GM18909 (cell line): ENCODE results near the gene FBXO34.
A peak's percentile ranks its signal among the peaks of the same experiment; 100 is the strongest.

Experiments used
- ATAC-seq: cut with Tn5 transposase; IDR thresholded peaks from one replicate; pipeline ENCODE4 v1.9.1; 2021; ENCODE audit warnings: mild to moderate bottlenecking; ENCODE audit not compliant: unreplicated experiment, poor library complexity

FBXO34 gene

DNA sequence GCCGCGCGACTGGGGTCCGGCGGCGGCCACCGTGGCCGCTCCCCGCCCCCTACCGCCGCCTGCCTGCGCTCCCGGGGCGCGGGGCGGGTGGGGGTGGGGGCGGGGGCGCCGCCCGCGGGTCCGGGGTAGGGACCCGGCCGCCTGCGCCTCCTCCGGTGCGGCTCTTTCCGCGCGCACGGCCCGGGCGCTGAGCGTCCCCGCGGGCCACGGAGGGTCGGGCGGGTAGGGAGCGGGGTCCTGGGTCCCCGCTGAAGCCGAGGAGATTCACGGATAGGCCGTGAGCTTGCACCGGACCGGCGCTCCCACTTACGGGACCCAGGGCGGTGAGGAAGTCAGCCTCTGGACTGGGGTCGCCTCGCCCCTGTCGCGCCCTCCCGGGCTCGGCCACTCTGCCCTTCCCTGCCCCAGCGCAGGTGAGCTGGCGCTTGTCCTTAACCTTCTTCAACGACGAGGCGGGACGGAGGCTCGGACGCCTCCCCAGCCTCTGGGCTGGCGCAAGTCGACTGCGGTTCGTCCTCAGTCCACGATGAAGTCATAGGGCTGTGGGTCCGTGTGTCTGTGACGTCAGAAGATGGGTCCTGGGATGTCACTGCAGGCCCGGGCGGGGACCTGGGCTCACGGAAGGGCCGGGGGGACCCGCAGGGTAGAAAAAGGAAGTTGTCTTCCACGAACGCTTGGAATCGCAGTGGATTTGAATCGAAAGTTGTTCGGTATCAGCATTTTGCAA lies 514 bp downstream of the FBXO34 start:
- peak; percentile 42 for ATAC-seq

DNA sequence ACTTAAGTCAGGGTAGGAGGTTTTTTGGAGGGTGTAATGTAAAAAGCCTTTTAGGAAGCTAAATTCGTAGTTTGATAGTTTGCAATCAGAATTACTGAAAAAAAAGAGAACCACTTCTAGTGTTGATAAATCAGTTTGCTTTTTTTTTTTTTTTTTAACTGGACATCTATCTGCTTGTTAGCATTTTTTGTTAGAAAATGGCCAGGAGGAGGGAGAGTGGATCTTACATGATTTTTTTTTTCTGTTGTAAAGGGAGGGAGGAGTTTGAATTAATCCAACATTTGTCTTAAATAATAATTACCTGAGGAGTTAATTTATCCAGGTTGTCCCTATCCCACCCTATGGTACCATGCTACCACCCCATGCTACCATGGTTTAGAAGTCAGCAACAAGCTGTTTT lies 1.2 kb downstream of the FBXO34 start:
- ATAC-seq: no peak

DNA sequence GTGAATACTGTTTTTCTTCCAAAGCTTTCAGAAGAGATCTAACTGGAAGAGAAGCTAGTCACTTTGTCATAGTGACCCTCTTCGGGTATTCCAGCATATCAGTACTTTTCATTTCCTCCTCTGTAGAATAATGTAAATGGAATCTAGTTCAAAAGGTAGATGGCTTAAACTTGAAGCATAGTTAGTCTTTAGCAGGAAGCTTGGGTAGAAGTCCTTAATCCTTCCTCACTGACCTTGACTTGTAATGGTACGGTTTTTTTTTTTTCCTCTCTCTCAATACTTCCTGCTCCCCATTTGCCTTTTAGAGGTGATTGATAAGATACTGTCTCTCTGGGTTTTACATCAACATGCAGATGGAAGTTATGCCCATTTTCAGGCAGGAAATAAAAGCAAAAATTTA lies 1.7 kb downstream of the FBXO34 start:
- ATAC-seq: no peak

DNA sequence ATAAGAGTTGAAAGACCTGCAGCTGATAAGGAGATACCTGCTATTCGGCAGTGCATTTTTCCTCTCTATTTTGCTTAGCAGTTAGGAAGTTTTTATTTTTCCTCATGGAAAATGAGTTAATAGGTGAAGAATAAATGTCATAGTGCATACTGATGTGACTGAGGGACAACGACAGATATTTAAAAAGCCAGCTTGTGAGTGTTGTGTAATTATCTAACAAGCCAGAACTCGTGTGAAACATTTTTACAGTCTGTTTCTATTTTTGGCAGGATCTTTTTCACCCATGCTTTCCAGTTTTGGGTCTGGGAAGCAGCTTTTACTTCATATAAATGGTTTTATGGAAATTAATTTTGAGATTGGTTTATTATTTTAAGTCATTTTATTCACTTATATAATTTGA lies 2.9 kb downstream of the FBXO34 start:
- ATAC-seq: no peak

DNA sequence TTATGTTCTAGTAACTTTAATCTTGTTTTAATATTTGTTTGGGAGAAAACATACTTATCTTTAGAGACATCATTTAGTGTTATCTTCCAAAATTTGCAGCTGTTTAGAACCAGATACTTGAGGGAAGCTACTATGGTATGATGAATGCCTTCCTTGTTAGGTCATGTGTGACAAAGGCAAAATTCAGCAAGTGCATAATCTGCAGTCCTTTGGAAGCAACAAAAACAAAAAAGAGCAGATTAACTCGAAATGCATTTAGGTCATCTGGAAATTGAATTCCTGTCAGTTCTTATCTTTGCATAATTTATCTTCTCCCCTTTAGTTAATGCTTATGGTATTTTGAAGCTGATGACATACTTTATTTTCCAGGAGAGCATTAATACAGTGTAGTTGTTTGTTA lies 3.5 kb downstream of the FBXO34 start:
- ATAC-seq: no peak

DNA sequence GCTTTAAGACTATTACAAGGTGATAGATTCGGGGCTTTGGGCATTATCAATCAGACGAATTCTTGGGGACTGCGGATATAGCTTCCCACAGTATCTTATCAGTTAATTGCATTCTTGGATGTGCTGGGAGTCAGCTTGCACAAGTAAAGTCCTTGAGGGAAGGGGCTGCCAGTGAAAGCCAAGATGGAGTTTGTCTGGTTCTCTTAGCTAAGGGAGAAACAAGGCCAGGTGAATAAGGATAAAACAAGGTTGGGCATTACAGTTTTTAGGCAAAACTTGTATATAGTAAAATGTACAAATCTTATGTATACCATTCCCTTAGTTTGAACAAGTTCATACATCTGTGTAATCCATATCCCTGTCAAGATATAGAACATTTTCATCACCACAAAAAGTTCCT lies 5.5 kb downstream of the FBXO34 start:
- ATAC-seq: no peak

DNA sequence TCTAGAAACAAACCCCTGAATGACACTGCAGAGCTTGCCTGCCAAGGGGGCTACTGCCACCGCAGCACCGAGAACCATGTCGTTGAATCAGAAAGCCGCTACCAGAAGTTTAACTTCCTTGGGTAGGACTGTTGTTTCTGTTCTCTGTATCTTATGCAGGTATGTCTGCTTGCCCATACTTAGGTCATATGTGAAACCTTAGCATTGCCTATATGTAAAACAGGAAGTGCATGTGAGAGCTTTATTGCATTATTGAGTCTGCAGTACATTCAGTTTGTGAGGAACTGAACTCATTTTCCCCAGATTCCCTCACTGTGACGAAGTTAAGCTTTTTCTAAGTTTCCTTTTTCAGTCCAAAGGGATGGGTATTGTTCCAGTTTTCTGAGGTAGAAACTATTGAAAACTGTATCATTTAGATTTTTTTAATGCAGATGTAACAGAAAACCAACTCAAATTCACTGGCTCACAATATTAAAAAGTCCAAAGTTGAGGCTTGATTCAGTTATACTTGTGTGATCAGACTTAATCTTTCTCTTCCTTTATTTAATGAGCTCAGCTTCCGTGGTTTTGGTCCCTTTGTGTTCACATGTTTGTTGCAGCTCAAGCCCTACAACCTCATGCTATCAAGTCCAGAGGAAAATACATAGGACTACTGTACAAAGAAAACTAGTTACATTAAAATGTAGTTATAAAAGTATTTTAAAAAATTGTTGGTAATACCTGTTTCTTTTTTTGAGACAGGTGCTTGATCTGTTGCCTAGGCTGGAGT lies 6.9 kb downstream of the FBXO34 start:
- peak; percentile 91 for ATAC-seq

DNA sequence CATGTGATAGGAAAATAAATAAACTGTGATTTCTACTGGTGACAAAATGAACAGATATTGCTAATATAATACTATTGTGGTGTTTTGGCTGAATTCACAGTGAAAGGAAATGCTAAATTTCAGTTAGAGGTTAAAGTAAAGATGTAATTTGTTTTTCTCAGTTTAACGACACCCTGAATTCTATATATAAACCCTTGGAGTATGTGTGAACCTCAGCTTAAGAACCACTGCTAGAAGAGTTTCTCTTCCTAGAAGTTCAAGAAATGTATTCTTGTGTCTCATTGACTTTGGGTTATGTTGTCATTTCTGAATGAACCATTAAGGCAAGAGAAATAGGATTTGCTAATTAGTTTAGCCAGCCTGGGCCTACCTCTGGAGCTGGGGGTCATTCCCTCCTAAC lies 8.2 kb downstream of the FBXO34 start:
- no peak for ATAC-seq

DNA sequence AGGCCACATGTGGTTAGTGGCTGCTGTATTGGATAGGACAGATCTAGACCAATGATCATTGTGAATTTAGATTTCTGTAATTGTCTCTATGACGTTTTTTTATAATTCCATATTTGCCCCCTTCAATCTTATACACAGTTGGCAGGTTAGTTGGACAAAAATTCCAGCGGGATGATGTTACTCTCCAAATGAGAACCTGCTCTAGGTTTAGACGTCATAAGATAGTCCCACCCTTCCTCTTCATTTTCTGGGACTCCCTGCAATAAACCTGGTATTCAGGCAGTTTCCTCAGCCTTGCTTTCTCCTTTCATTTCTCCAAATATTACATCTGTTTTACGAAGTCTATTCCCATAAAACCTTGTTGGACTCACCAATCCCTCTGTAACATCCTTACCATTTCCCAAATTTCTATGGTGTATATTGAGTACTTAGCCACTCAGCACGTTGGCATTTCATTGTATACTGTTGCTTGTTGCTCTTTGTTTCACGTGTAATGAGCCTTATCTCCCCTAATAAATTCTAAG lies 10.2 kb downstream of the FBXO34 start:
- no peak for ATAC-seq

DNA sequence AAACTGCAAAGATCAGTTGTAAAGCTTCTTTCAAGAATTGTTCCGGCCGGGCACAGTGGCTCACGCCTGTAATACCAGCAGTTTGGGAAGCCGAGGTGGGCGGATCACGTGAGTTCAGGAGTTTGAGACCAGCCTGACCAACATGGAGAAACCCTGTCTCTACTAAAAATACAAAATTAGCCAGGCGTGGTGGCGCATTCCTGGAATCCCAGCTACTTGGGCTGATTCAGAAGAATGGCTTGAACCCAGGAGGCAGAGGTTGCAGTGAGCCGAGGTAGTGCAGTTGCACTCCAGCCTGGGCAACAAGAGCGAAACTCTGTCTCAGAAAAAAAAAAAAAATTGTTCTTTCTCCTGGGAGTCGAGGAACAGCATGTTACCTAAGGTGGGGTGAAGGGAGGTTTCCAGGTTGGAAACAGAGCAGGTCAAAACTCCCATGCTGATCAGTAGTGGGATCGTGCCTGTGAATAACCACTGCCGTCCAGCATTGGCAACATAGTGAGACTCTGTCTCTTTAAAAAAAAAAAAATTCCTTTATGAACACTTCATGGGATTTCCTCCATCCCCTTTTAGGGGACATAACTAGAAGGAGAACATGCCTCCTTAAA lies 13.9 kb downstream of the FBXO34 start:
- no peak for ATAC-seq

DNA sequence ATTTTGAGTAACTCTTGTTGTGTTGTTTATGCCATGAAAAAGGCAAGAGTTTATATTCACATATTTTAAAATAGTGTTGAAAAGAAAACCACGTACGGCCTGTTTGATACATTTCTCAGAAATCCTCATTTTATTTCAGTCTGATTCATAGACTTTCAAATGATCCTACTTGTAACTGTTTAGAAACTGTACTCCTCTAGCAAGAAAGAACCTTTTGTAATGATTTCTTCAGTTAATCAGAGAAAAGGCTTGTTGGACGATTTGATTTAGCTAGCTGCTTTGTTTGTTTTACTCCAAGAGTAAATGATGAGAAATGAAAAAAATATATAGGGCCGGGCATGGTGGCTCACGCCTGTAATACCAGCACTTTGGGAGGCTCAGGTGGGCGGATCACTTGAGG lies 17.2 kb downstream of the FBXO34 start:
- no peak for ATAC-seq

DNA sequence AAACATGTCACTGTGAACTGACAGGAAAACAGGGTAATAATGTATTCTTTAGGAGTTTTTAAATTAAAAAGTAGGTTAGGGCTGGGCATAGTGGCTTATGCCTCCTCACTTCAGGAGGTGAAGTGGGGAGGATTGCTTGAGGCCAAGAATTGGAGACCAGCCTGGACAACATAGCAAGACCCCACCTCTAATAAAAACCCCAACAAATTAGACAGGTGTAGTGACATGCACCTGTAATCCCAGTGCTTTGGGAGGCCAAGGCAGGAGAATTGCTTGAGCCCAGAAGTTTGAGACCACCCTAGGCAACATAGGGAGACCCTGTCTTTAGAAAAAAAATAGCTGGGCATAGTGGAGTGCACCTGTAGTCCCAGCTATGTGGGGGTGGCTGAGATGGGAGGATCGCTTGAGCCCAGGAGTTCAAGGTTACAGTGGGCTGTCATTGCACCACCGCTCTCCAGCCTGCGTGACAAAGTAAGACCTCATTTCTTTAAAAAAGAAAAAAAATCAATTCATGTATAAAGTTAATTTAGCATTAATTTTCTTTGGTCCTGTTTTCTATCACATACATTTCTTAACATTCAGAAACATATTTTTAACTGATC lies 20.4 kb downstream of the FBXO34 start:
- no peak for ATAC-seq

DNA sequence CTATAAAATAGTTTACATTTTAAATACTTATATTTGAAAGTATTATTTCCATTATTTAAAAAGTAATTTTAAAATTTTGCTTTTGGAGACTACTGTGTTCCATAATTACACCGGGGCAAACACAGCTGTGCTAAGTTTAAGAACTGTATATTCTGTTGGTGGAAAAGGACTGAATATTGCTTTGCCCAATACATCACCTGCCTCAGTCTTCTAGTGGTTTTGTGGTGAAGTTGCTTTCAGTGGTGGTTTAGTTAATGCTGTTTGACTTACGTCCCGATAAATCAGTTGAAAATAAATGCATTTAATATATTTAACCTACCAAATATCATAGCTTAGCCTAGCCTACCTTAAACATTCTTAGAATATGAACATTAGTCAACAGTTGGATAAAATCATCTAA lies 23.4 kb downstream of the FBXO34 start:
- no peak for ATAC-seq

DNA sequence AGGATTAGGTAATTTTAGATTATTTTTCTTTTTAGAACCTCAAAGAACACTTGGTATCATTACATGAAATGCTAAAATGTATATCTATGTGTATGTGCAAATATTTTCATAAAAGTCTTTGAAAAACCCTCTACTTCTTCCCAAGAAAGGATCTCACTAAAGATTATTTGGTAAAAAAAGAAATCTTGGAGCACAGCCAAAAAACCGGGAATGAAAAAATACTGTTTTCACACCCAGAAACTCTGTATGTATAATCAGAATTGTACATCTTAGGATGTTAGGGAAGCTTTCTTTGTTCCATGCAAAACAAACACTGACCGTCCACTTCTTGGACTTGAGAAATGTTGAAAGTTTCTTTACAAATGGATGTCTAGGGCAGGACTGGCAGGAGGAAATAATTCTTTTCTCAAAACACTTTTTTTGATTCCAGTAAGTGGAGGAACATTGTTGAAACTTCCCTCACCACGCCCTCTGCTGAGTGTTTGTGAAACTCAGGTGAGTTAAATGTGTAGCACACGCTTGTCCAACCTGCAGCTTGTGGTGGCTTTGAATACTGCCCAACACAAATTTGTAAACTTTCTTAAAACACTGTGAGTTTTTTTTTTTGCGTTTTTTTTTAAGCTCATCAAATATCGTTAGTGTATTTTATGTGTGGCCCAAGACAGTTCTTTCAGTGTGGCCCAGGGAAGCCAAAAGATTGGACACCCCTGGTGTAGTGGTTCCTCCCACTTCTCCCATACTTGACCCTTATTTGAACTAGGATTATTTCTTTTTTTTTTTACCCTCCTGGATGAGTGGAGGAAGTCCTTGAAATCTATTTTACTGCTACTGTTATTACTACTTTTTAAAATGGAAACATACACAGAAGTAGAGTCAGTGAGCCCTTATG lies 26.6 kb downstream of the FBXO34 start:
- peak; percentile 49 for ATAC-seq

DNA sequence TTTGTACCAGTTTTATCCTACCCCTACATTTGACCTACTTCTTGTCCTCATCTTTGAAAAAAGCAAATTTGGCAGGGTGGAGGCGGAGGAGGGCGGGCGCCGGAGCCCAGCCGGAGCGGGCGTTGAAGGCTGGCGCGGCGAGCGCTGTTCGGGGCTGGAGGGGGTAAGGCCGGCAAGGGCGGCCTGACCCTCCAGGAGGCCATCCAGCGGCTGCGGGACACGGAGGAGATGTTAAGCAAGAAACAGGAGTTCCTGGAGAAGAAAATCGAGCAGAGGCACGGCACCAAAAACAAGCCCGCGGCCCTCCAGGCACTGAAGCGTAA lies 27.2 kb downstream of the FBXO34 start:
- no peak for ATAC-seq

DNA sequence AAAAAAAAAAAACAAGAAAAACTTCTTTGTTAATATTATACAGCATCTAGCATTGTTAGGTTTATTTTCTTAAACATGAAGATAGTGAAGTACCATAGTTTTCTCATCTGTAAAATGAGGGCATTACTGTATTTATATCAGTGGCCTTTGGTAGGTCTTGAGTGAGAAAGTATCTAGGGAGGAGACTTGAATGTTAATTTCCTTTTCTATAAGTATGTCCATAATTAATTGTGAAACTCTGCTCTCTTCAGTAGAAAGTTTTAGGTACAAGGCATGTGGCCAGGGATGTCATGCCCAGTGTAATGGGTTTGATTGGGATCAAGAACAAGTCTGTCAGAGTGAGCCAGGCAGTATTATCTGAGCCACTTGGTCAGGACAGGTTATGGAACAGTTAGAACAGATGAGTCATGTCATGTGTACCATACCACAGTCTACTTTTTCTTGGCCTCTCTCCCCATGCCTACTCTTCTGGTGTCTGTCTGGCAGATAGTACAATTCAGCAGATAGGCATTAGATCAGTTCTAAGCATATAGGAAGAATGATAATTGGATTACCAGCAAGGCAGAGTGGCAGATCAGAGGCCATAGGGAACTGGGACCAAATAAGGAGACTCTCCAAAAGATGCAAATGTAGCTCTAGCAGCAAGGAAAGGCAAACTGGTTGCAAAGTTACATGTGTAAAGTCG lies 30.4 kb downstream of the FBXO34 start:
- ATAC-seq: no peak

DNA sequence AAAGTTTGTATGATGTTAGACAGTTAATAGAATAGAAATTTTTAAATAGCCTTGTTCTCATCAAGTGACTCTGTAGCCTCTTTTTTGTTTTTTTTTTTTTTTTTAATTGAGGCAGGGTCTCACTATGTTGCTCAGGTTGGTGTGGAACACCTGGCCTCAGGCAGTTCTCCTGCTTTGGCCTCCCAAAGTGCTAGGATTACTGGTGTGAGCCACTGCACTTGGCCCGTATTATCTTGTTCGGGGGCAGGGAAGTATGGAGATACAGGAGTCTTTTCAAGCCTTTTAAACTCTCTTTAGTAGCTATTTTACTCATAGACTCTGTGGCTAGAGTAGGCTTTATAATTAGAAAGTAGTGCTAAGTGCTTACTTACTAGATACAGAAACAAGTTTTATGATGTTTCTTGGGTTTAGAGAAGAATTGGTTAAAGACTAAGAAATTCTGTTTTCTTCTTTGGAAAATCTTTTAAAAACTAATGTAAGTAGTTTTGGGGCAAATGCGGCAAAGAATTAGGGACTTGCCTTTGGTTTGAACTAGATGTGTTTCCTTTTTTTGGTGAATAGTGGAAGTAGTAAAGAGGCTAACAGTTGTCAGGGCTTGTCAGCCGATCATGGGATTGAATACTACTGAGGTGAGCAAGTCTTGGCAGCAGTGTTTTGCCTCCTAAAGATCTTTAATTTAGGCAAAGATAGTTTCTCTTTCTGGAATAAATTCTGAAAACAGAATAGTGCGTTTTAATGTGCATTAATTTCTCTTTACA lies 31.3 kb downstream of the FBXO34 start:
- ATAC-seq: no peak

DNA sequence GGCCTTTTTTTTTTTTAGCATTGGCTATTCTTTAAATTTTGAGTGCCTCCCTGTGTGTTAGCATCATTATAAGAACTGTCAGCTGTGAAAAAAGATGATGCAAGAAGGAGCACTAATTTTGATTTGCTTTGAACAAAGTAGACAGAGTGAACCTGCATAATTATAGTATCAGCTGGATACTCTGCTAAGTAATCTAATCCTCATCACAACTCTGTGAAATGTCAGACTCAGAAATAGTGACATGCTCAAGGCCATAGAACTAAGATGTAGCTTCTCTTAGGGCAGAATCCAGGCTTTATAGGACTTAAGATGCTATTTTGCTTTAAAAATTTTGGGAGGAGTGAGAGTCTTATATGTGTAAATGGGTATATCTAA lies 31.9 kb downstream of the FBXO34 start:
- no peak for ATAC-seq

DNA sequence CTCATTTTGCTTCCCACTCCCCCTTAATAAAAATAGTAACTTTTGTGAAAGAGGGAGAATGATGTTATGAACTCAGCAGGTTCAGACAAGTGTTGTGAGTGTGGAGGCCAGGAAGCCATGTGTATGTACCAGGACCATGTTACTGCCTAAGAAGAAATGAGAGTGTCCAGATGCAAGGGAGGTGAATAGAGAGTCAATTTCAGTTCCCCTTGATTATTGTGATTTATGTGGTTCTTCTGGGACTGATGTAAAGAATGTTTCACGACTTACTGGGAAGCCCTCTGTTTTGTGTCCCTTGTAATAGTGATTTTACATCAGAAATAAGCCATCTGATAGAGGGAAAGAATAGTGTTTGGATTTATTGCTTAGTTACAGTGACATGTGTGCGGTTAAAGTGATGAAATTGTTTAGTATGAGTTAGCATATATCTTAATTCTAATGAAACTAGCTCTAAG lies 32.5 kb downstream of the FBXO34 start:
- peak; percentile 66 for ATAC-seq
